Measurements from ENCODE around the gene LIX1. TPM values are rescaled to one million over a fixed set of nuclear protein-coding genes. Genes with fewer than 3 reads are reported as not detected.

LIX1 gene
- total RNA-seq, 1 donor from 2014 or later, result 0.52 TPM

DNA sequence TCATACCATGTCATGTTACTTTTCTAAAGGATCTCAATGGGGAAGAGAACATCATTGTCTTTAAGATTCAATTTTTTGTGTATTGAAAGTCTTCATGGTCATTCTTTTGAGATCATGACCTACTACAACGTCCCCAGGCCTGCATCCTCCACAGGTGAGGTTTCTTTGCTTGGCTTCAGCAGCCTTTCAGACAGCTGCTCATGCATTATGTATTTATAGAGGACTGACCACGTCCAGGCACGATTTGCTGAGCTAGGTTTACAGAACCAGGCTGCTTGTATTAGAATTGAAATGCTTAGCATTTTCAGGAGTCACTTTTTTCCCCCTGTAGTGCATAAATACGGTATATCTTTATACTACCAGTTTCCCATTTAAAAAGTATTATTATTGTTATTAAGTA, 70.4 kb downstream of the LIX1 start:
- no peaks in the 10 kb centered on the region for H3K9me3 ChIP-seq (ENCODE audit: control insufficient read depth in 3 of 3, low read length in 3 of 3)
- no peaks in the 10 kb centered on the region for H3K36me3 ChIP-seq (ENCODE audit: control insufficient read depth in 3 of 3, insufficient read depth in 3 of 3, low read length in 3 of 3)
- no peak overlapping the region for H3K9ac ChIP-seq (ENCODE audit: low read depth in 1 of 3, low read length in 3 of 3)
- H3K27ac ChIP-seq (ENCODE audit: low read depth, low read length), result no peak overlapping the region
- peaks cover 0 to 8% (median 0%) of the 10 kb centered on the region in 3 donors for H3K4me1 ChIP-seq (ENCODE audit: control insufficient read depth in 3 of 3, insufficient read depth in 3 of 3, low read length in 3 of 3)
- no peaks in the 10 kb centered on the region for H3K27me3 ChIP-seq (ENCODE audit: control insufficient read depth in 3 of 3, insufficient read depth in 3 of 3, low read length in 3 of 3)
- no peak overlapping the region for H3K4me3 ChIP-seq (ENCODE audit: low read length in 3 of 3)

DNA sequence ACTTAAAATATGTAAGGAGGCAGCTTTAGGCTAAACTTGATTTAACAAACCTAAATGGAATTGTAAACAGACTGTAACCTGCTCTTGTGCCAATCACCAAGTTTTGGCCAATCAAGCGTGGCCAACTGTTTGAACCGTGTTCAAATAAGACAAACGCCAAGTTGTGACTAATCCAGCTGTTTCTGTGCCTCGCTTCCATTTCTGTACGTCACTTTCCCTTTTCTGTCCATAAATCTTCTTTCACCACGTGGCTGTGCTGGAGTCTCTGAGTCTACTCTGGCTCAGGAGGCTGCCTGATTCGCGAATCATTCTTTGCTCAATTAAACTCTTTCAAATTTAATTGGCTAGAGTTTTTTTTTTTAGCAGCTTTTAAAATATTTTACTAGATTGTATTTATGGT, 71.3 kb downstream of the LIX1 start:
- no peak overlapping the region for H3K27ac ChIP-seq (ENCODE audit: low read depth, low read length)
- H3K36me3 ChIP-seq (ENCODE audit: control insufficient read depth in 3 of 3, insufficient read depth in 3 of 3, low read length in 3 of 3), result no peaks in the 10 kb centered on the region
- no peak overlapping the region for H3K9ac ChIP-seq (ENCODE audit: low read depth in 1 of 3, low read length in 3 of 3)
- no peaks in the 10 kb centered on the region for H3K9me3 ChIP-seq (ENCODE audit: control insufficient read depth in 3 of 3, low read length in 3 of 3)
- H3K4me1 ChIP-seq (ENCODE audit: control insufficient read depth in 3 of 3, insufficient read depth in 3 of 3, low read length in 3 of 3), result peaks cover 0 to 8% (median 0%) of the 10 kb centered on the region in 3 donors
- H3K4me3 ChIP-seq (ENCODE audit: low read length in 3 of 3), result no peak overlapping the region
- no peaks in the 10 kb centered on the region for H3K27me3 ChIP-seq (ENCODE audit: control insufficient read depth in 3 of 3, insufficient read depth in 3 of 3, low read length in 3 of 3)

DNA sequence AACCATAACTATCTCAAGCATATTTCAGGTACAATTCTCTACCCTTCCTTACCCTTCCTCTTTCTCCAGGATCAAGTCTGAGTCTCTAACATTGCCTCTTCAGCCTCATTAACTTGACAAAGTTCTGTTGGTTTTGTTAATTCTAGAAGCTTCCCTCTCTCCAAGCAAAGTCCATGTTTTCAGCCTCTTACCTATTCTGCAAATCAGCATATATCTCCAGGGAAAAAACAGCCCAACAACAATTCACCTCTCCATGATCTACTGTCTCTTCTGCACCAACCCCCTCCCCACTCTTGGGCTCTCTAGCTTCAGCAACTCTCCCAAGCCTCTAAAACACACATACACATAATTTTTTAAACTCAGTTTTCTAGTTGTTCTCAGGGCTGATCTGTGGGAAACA, 72.2 kb downstream of the LIX1 start:
- Histone ChIP-seq H3K36me3 (ENCODE audit: control insufficient read depth in 3 of 3, insufficient read depth in 3 of 3, low read length in 3 of 3) (no peaks in the 10 kb centered on the region), H3K4me1 (ENCODE audit: control insufficient read depth in 3 of 3, insufficient read depth in 3 of 3, low read length in 3 of 3) (peaks cover 0 to 8% (median 0%) of the 10 kb centered on the region in 3 donors), H3K27me3 (ENCODE audit: control insufficient read depth in 3 of 3, insufficient read depth in 3 of 3, low read length in 3 of 3) (no peaks in the 10 kb centered on the region), H3K4me3 (ENCODE audit: low read length in 3 of 3) (no peak overlapping the region), H3K9me3 (ENCODE audit: control insufficient read depth in 3 of 3, low read length in 3 of 3) (no peaks in the 10 kb centered on the region), H3K27ac (ENCODE audit: low read depth, low read length) (no peak overlapping the region), H3K9ac (ENCODE audit: low read depth in 1 of 3, low read length in 3 of 3) (no peak overlapping the region)

DNA sequence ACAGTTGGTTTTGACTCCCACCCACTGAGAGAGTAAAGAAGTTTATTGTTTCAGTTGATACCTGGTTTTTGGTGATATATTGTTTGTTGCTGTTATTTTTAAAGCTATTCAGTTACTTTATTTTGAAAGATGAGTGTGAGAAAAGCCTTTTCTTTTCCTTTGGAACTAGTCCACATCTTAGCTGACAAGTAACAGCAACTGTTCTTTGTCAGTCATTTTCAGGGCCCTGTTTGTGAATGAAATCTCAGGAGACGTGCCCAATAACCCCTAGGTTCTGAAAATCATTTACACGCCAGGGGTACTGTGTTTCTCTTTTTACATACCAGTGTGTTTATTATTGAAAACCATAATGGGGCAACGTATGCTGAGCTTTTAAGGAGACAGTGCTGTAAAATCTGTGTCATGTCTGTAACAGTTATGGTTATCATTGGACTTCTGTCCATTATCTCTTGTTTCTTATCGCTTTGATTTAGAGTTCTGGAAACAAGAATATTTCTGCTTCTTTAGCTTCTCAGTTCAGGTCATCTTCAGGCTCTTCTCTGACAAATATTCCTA, 75.0 kb downstream of the LIX1 start:
- Histone ChIP-seq H3K27me3 (ENCODE audit: control insufficient read depth in 3 of 3, insufficient read depth in 3 of 3, low read length in 3 of 3) (no peaks in the 10 kb centered on the region), H3K9ac (ENCODE audit: low read depth in 1 of 3, low read length in 3 of 3) (no peak overlapping the region), H3K27ac (ENCODE audit: low read depth, low read length) (no peak overlapping the region), H3K36me3 (ENCODE audit: control insufficient read depth in 3 of 3, insufficient read depth in 3 of 3, low read length in 3 of 3) (no peaks in the 10 kb centered on the region), H3K4me3 (ENCODE audit: low read length in 3 of 3) (no peak overlapping the region), H3K4me1 (ENCODE audit: control insufficient read depth in 3 of 3, insufficient read depth in 3 of 3, low read length in 3 of 3) (peaks cover 0 to 6% (median under 1%) of the 10 kb centered on the region in 3 donors), H3K9me3 (ENCODE audit: control insufficient read depth in 3 of 3, low read length in 3 of 3) (no peaks in the 10 kb centered on the region)

DNA sequence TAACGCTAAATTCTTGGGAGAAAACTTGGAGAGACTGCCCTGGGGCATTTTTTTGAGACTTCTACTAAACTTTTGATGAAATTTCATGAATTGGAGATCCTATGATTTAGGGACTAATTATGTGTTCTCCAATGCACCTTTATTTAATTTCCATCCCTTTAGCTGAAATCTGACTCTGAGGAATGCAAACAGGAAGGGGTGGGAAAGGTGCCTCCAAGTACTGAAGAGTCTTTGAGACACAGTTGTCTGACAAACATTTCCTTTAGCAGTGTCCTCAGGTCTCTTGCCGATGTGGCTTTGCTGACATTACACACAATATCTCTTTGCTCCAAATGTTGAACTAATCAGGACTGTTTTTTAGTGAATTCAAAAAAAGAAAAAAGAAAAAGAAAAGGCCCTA, 76.9 kb downstream of the LIX1 start:
- Histone ChIP-seq H3K27me3 (ENCODE audit: control insufficient read depth in 3 of 3, insufficient read depth in 3 of 3, low read length in 3 of 3) (no peaks in the 10 kb centered on the region), H3K36me3 (ENCODE audit: control insufficient read depth in 3 of 3, insufficient read depth in 3 of 3, low read length in 3 of 3) (no peaks in the 10 kb centered on the region), H3K27ac (ENCODE audit: low read depth, low read length) (no peak overlapping the region), H3K4me3 (ENCODE audit: low read length in 3 of 3) (no peak overlapping the region), H3K4me1 (ENCODE audit: control insufficient read depth in 3 of 3, insufficient read depth in 3 of 3, low read length in 3 of 3) (peaks cover 6 to 9% (median 8%) of the 10 kb centered on the region in 3 donors), H3K9ac (ENCODE audit: low read depth in 1 of 3, low read length in 3 of 3) (no peak overlapping the region), H3K9me3 (ENCODE audit: control insufficient read depth in 3 of 3, low read length in 3 of 3) (no peaks in the 10 kb centered on the region)

DNA sequence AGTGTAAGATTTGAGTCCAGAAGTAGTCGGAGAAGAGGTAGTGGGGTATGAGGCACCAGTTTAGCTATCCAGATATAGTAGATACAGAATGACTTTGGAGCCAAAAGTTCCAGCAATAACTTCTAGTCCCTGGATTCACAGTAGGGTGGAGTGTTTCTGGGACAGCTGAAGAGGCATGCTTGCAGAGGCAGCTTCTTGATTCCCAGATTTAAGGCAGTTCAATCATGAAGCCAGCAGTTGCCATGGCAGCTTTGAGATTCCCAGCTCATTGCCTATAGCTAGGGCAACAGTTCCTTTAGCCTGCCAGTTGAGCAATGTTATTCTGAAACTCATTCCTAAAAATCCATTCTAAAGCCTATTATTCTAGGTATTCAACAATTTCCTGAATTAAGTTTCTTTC, 79.2 kb downstream of the LIX1 start:
- Histone ChIP-seq H3K36me3 (ENCODE audit: control insufficient read depth in 3 of 3, insufficient read depth in 3 of 3, low read length in 3 of 3) (no peaks in the 10 kb centered on the region), H3K27ac (ENCODE audit: low read depth, low read length) (no peak overlapping the region), H3K4me3 (ENCODE audit: low read length in 3 of 3) (no peak overlapping the region), H3K27me3 (ENCODE audit: control insufficient read depth in 3 of 3, insufficient read depth in 3 of 3, low read length in 3 of 3) (no peaks in the 10 kb centered on the region), H3K4me1 (ENCODE audit: control insufficient read depth in 3 of 3, insufficient read depth in 3 of 3, low read length in 3 of 3) (peaks cover 6 to 9% (median 8%) of the 10 kb centered on the region in 3 donors), H3K9me3 (ENCODE audit: control insufficient read depth in 3 of 3, low read length in 3 of 3) (no peaks in the 10 kb centered on the region), H3K9ac (ENCODE audit: low read depth in 1 of 3, low read length in 3 of 3) (no peak overlapping the region)

DNA sequence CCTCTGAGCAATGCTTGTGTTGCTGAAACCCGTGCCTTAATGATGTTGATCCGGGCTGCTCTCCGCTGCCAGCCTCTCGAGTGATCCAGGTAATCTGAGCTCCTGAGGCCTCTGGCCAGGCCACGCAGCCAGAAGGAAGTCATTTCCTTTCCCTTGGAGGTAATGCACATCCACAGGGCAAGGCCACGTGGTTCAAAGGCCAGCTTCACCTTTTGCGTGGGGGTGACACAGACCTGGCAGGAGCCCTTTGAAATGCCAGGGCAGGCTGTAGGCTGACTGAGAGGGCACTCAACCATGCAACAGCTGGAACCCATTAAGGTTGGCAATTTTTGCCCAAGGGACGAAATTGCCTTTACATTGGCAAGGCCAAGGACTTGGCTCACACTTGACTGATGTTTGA, 80.4 kb downstream of the LIX1 start:
- Histone ChIP-seq H3K9ac (ENCODE audit: low read depth in 1 of 3, low read length in 3 of 3) (no peak overlapping the region), H3K27ac (ENCODE audit: low read depth, low read length) (no peak overlapping the region), H3K4me3 (ENCODE audit: low read length in 3 of 3) (no peak overlapping the region), H3K27me3 (ENCODE audit: control insufficient read depth in 3 of 3, insufficient read depth in 3 of 3, low read length in 3 of 3) (no peaks in the 10 kb centered on the region), H3K36me3 (ENCODE audit: control insufficient read depth in 3 of 3, insufficient read depth in 3 of 3, low read length in 3 of 3) (no peaks in the 10 kb centered on the region), H3K9me3 (ENCODE audit: control insufficient read depth in 3 of 3, low read length in 3 of 3) (no peaks in the 10 kb centered on the region), H3K4me1 (ENCODE audit: control insufficient read depth in 3 of 3, insufficient read depth in 3 of 3, low read length in 3 of 3) (peaks cover 6 to 9% (median 8%) of the 10 kb centered on the region in 3 donors)

DNA sequence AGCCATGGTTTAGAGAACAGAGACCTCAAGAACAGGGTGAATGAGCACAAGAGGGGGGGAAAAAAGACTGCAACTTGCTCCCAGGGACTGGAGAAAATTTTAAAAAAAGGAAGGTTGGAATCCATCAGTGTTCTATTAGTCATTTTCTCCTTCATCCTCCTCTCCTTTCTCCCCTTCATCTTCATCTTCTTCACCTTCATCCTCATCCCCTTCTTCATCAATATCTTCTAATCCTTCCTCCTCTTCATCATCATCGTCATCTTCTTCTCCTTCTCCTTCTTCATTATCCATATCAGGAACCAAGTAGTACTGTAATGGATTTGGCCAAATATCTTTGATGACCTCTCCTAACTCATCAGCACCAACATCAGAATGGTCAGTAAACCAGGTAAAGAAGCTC, 86.1 kb downstream of the LIX1 start:
- Histone ChIP-seq H3K27ac (ENCODE audit: low read depth, low read length) (no peak overlapping the region), H3K9ac (ENCODE audit: low read depth in 1 of 3, low read length in 3 of 3) (no peak overlapping the region), H3K4me3 (ENCODE audit: low read length in 3 of 3) (no peak overlapping the region), H3K9me3 (ENCODE audit: control insufficient read depth in 3 of 3, low read length in 3 of 3) (no peaks in the 10 kb centered on the region), H3K27me3 (ENCODE audit: control insufficient read depth in 3 of 3, insufficient read depth in 3 of 3, low read length in 3 of 3) (no peaks in the 10 kb centered on the region), H3K36me3 (ENCODE audit: control insufficient read depth in 3 of 3, insufficient read depth in 3 of 3, low read length in 3 of 3) (no peaks in the 10 kb centered on the region), H3K4me1 (ENCODE audit: control insufficient read depth in 3 of 3, insufficient read depth in 3 of 3, low read length in 3 of 3) (no peaks in the 10 kb centered on the region)

DNA sequence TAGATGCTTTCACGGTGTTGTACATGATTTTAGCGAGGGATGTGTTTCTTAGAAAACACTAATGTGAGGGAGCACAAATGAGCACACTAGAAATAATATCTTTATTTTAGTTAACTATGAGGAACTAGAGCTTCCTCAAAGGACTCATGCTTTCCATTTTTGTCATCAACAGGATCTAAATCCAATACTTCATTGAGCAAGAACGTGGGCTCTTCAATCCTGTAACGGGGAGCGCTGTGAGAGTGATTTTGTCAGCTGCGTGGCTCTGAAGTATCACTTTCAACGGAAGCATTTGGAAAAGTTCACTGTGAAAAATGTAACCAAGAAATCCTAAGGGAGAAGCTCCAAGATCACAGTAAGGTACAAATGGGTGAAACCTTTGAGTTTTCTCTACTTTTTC, 93.2 kb downstream of the LIX1 start:
- H3K9me3 ChIP-seq (ENCODE audit: control insufficient read depth in 3 of 3, low read length in 3 of 3), result no peaks in the 10 kb centered on the region
- H3K27me3 ChIP-seq (ENCODE audit: control insufficient read depth in 3 of 3, insufficient read depth in 3 of 3, low read length in 3 of 3), result no peaks in the 10 kb centered on the region
- H3K36me3 ChIP-seq (ENCODE audit: control insufficient read depth in 3 of 3, insufficient read depth in 3 of 3, low read length in 3 of 3), result no peaks in the 10 kb centered on the region
- H3K4me1 ChIP-seq (ENCODE audit: control insufficient read depth in 3 of 3, insufficient read depth in 3 of 3, low read length in 3 of 3), result no peaks in the 10 kb centered on the region
- H3K4me3 ChIP-seq (ENCODE audit: low read length in 3 of 3), result no peak overlapping the region
- H3K27ac ChIP-seq (ENCODE audit: low read depth, low read length), result no peak overlapping the region
- no peak overlapping the region for H3K9ac ChIP-seq (ENCODE audit: low read depth in 1 of 3, low read length in 3 of 3)

DNA sequence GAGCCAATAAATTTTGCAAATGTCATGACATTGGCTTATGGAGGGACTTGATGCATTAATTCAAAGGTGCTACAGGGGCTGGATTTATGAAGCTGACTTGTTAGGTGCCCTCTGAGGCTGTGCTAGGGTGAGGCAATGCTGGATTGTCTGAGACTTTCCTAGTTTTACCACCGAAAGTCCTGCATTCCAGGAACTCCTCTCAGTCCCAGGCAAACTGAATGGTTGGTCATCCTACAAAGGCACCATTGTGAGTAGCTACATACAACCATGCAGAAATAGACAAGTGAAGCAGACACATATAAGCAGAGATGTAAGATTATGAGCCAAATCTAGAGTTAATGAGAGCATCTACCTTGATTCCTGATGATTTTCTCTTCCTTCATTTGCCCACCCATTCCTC, 95.3 kb downstream of the LIX1 start:
- H3K4me3 ChIP-seq (ENCODE audit: low read length in 3 of 3), result no peak overlapping the region
- no peaks in the 10 kb centered on the region for H3K9me3 ChIP-seq (ENCODE audit: control insufficient read depth in 3 of 3, low read length in 3 of 3)
- no peak overlapping the region for H3K9ac ChIP-seq (ENCODE audit: low read depth in 1 of 3, low read length in 3 of 3)
- H3K27me3 ChIP-seq (ENCODE audit: control insufficient read depth in 3 of 3, insufficient read depth in 3 of 3, low read length in 3 of 3), result no peaks in the 10 kb centered on the region
- H3K27ac ChIP-seq (ENCODE audit: low read depth, low read length), result no peak overlapping the region
- H3K4me1 ChIP-seq (ENCODE audit: control insufficient read depth in 3 of 3, insufficient read depth in 3 of 3, low read length in 3 of 3), result no peaks in the 10 kb centered on the region
- H3K36me3 ChIP-seq (ENCODE audit: control insufficient read depth in 3 of 3, insufficient read depth in 3 of 3, low read length in 3 of 3), result no peaks in the 10 kb centered on the region
